Uterus (tissue), 2 donors: ENCODE results near the gene FLRT3.

Experiments used
- POLR2A ChIP-seq, 2 donors: fragments of 450-650 bp; IDR thresholded peaks; one replicate each; pipeline ENCODE4 v1.6.1; 2016; ENCODE audit warnings: antibody characterized with exemption in 2 of 2, mild to moderate bottlenecking in 1 of 2, moderate library complexity in 1 of 2
- TF ChIP-seq, protein P1 (sequence below), 4 experiments: fragments of 200-600 bp in 2 of 4; fragments of 450-650 bp in 2 of 4; sonication (generic) in 2 of 4; IDR thresholded peaks; one replicate each; pipeline ENCODE4 v1.5.1; 2016 to 2019; ENCODE audit warnings: antibody characterized with exemption in 4 of 4, mild to moderate bottlenecking in 2 of 4, moderate library complexity in 1 of 4

DNA sequence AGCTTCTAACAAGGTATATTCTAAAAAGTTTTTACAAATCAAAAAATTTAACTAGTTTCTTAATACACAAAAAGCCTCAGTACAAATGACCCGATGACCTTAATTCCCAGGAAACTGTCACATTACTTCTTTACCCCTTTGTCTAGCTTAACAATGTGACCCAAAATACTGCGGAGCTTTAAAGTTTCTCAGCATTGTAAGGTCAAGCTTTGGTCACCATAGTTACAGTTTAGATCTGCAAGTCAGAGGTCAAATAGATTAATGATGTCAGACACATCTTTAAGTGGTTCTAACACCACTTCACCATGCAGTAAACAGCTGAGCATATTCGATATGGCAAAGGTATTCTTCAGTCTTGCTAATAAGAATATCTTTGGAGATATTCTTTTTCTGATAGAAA lies 36.8 kb upstream of the FLRT3 start:
- TF ChIP-seq, protein P1, sequence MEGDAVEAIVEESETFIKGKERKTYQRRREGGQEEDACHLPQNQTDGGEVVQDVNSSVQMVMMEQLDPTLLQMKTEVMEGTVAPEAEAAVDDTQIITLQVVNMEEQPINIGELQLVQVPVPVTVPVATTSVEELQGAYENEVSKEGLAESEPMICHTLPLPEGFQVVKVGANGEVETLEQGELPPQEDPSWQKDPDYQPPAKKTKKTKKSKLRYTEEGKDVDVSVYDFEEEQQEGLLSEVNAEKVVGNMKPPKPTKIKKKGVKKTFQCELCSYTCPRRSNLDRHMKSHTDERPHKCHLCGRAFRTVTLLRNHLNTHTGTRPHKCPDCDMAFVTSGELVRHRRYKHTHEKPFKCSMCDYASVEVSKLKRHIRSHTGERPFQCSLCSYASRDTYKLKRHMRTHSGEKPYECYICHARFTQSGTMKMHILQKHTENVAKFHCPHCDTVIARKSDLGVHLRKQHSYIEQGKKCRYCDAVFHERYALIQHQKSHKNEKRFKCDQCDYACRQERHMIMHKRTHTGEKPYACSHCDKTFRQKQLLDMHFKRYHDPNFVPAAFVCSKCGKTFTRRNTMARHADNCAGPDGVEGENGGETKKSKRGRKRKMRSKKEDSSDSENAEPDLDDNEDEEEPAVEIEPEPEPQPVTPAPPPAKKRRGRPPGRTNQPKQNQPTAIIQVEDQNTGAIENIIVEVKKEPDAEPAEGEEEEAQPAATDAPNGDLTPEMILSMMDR (IDR thresholded peaks at IDR 0.05), result no peak
- no peak for TF ChIP-seq POLR2A (IDR thresholded peaks at IDR 0.05)
